Measurements from ENCODE around the gene TMC1. TPM values are rescaled to one million over a fixed set of nuclear protein-coding genes. Genes with fewer than 3 reads are reported as not detected.

The TMC1 gene
- total and polyA plus RNA-seq, 2 donors from 2014 or later = 0.25 to 1.2 TPM

GRCh38 chr9:72826996-72827949 lies 305.9 kb downstream of the TMC1 start:
- intact Hi-C loops (cut with DNase I) = no loop called here
- H3K27ac ChIP-seq (ENCODE audit: low read depth in 2 of 2, low read length in 2 of 2) = peak overlapping the region in 1 of 2 donors; percentile 12

DNA sequence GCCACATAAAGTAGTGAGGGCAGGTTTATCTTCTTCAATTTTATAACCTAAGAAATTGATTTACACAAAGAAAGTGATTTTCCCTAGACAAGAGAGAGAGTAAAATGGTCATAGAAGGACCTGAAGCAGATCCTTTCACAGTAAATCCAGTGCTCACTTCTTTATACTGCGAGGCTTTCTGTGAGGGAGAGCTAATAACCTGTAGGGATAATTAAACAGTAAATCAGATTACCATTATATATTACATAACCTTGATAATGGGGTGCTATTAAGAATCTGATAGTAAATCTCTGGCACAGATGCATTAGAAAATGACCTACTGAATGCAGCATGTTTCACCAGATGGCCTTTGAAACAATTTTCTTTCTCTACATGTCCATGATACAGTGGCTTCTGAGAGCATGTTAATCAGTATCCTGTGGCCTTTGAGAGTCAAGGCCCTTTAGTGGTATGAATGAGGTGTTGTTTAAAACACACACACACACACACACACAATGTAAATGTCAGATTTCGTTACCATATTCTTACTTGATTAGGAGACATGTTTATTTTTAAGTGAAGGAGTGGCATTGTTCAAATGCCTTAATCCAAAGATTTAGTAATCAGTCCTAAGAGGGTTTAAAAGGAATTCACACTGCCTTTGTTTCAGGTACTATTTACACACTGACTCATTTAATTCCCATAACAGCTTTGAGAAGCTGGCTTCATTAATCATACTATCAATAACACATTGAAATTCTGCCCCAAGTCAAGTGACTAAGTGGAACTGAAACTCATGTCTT lies 306.7 kb downstream of the TMC1 start:
- Histone ChIP-seq H3K9ac (ENCODE audit: low read length in 3 of 3) (no peak overlapping the region), H3K9me3 (ENCODE audit: control insufficient read depth in 2 of 3, insufficient read depth in 1 of 3, low read length in 3 of 3) (no peaks in the 10 kb centered on the region), H3K4me1 (ENCODE audit: control insufficient read depth in 2 of 3, insufficient read depth in 2 of 3, low read depth in 1 of 3, low read length in 3 of 3) (peaks cover 0 to 11% (median 0%) of the 10 kb centered on the region in 3 donors), H3K36me3 (ENCODE audit: control insufficient read depth in 2 of 3, insufficient read depth in 3 of 3, low read length in 3 of 3) (no peaks in the 10 kb centered on the region), H3K27me3 (ENCODE audit: control insufficient read depth, insufficient read depth, low read length) (no peaks in the 10 kb centered on the region), H3K4me3 (ENCODE audit: low read length in 3 of 3) (no peak overlapping the region), H3K27ac (ENCODE audit: low read depth in 2 of 2, low read length in 2 of 2) (peak overlapping the region in 1 of 2 donors; percentile 12)
- DNase-seq (no peak), FAIRE-seq (peak; percentile 15)
- TF ChIP-seq CTCF (IDR thresholded peaks at IDR 0.05; ENCODE audit: borderline replicate concordance, extremely low read depth, insufficient read depth) = no peak
- intact Hi-C loops (cut with DNase I) = no loop called here

More at GRCh38 chr9:72826996-72827949, 305.9 kb downstream of the TMC1 start:
- Histone ChIP-seq H3K9me3 (ENCODE audit: control insufficient read depth in 2 of 3, insufficient read depth in 1 of 3, low read length in 3 of 3) (no peaks in the 10 kb centered on the region), H3K9ac (ENCODE audit: low read length in 3 of 3) (no peak overlapping the region), H3K36me3 (ENCODE audit: control insufficient read depth in 2 of 3, insufficient read depth in 3 of 3, low read length in 3 of 3) (no peaks in the 10 kb centered on the region), H3K27me3 (ENCODE audit: control insufficient read depth, insufficient read depth, low read length) (no peaks in the 10 kb centered on the region), H3K4me3 (ENCODE audit: low read length in 3 of 3) (no peak overlapping the region), H3K4me1 (ENCODE audit: control insufficient read depth in 2 of 3, insufficient read depth in 2 of 3, low read depth in 1 of 3, low read length in 3 of 3) (peaks cover 0 to 11% (median 0%) of the 10 kb centered on the region in 3 donors)
- DNase-seq = peak in 2 of 5 donors; percentile 24 to 51
- FAIRE-seq = peak; percentile 13
- TF ChIP-seq CTCF (IDR thresholded peaks at IDR 0.05; ENCODE audit: borderline replicate concordance, extremely low read depth, insufficient read depth) = no peak

DNA sequence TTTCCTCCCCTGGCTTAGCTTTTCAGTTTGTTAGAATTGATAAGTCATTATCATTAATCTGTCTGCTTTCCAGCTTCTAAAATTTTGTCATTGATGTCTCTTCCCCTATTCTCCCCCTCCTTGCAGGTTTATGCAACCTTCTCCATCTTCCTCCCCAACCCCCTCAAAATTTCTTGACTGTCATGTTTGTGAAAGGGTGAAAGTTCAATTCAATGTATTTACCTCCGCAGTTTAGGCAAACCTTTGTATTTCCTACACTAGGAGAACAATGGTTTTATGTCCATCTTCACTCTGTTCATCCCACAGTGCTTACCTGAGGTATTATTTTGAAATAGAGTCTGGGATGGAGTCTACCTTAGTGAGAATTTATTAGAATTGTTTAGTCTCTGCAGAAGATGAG lies 313.6 kb downstream of the TMC1 start:
- no peak overlapping the region for H3K27ac ChIP-seq (ENCODE audit: low read depth in 2 of 2, low read length in 2 of 2)
- no peaks in the 10 kb centered on the region for H3K36me3 ChIP-seq (ENCODE audit: control insufficient read depth in 2 of 3, insufficient read depth in 3 of 3, low read length in 3 of 3)
- intact Hi-C loops (cut with DNase I) = no loop called here
- H3K4me1 ChIP-seq (ENCODE audit: control insufficient read depth in 2 of 3, insufficient read depth in 2 of 3, low read depth in 1 of 3, low read length in 3 of 3) = no peaks in the 10 kb centered on the region
- H3K9ac ChIP-seq (ENCODE audit: low read length in 3 of 3) = no peak overlapping the region
- DNase-seq (no peak), FAIRE-seq (no peak)
- no peaks in the 10 kb centered on the region for H3K27me3 ChIP-seq (ENCODE audit: control insufficient read depth, insufficient read depth, low read length)
- no peak overlapping the region for H3K4me3 ChIP-seq (ENCODE audit: low read length in 3 of 3)
- TF ChIP-seq CTCF (IDR thresholded peaks at IDR 0.05; ENCODE audit: borderline replicate concordance, extremely low read depth, insufficient read depth) = no peak
- no peaks in the 10 kb centered on the region for H3K9me3 ChIP-seq (ENCODE audit: control insufficient read depth in 2 of 3, insufficient read depth in 1 of 3, low read length in 3 of 3)
